Pancreas (tissue), 10 donors: ENCODE measurements around the gene DMC1. TPM values are rescaled to one million over a fixed set of nuclear protein-coding genes. Genes with fewer than 3 reads are reported as not detected.
"Not testable (repeated sequence)": the region's sequence is repeated elsewhere in the genome, so short reads cannot be mapped to it uniquely, and the experiment has no call there.

Source experiments
- ATAC-seq, 4 donors: fragments of 200-7000 bp; cut with Tn5 transposase; one replicate each; pipeline versions ENCODE4 v1.8.0 to v1.9.1; 2020; ENCODE audit warnings: mild to moderate bottlenecking in 4 of 4, moderate library complexity in 4 of 4
- DNase-seq, 6 donors: peaks; one replicate each; pipeline ENCODE4 v3.0.0-alpha.2; 2020
- FAIRE-seq: peaks from 2 replicates; lab custom pipeline; 2012; peaks lifted over from hg19 to GRCh38; lab: Jason Lieb, UNC
- H3K27ac ChIP-seq, 4 donors: fragments of 200-600 bp; sonication (generic); 1 replicate in 3 of 4; 2 replicates in 1 of 4; pipeline versions ENCODE4 v1.5.0 to v1.8.0; 2020
- H3K27me3 ChIP-seq, 4 donors: fragments of 200-600 bp; one replicate each; pipeline ENCODE4 v1.8.0; 2021
- H3K36me3 ChIP-seq, 3 donors: fragments of 200-600 bp; sonication (generic) in 1 of 3; one replicate each; pipeline versions ENCODE4 v1.5.0 to v1.8.0; 2020 to 2021
- H3K4me1 ChIP-seq, 3 donors: fragments of 200-600 bp; one replicate each; pipeline ENCODE4 v1.8.0; 2021
- H3K4me3 ChIP-seq, 4 donors: fragments of 200-600 bp; sonication (generic) in 2 of 4; one replicate each; pipeline versions ENCODE4 v1.5.0 to v1.8.0; 2020 to 2021
- H3K9me3 ChIP-seq, 4 donors: fragments of 200-600 bp; one replicate each; pipeline ENCODE4 v1.8.0; 2021
- CTCF ChIP-seq, 4 donors: fragments of 200-600 bp; sonication (generic) in 3 of 4; IDR thresholded peaks; one replicate each; pipeline versions ENCODE4 v1.5.0 to v1.8.0; 2021; ENCODE audit warnings: antibody characterized with exemption in 4 of 4
- WGBS, 2 donors: extraction: QIAGEN DNeasy Blood & Tissue Kit; methylation state at CpG; one replicate each; pipeline ENCODE4 v1.1.7; 2013; 5-methylcytosine and 5-hydroxymethylcytosine counted together
- intact Hi-C, 3 donors: fragments of 100-400 bp; cut with DNase I; formaldehyde crosslinking; loops; one replicate each; pipeline versions ENCODE4 v1.11.1 to v1.14.2; 2022
- polyA plus RNA-seq, 2 donors: library from polyadenylated mRNA; stranded (reverse); fragments of 200-250 nt; gene quantifications; one replicate each; pipeline ENCODE4 v1.2.3, GENCODE V29; 2013
- total RNA-seq, 6 donors: library from RNA; stranded (reverse); fragmentation: NEBNext Ultra II Directional in 4 of 6; extraction: Animal tissue kit (Norgen Biotek cat#: 25700) in 4 of 6; gene quantifications; one replicate each; pipeline versions ENCODE4 v1.2.1 to v1.2.4, GENCODE V29; 2021 to 2023
- donor health status: healthy with polysubstance abuse.
- donor health status: DM: no; HTN: no; CAD: no; lungs with moderate emphysema.
- donor health status: DM: no; HTN: no; CAD: no.
- donor health status: control.
- donor health status: control.
- donor health status: Bipolar disorder and iron deficiency.
- donor health status: DM: yes; HTN: yes; CAD: no.
- donor health status: DM: no; HTN: no; CAD: no.
- donor health status: DM: no; HTN: no; CAD: no.
- donor health status: DM: yes; HTN: yes; CAD: no.

DMC1 gene
- total and polyA plus RNA-seq, 8 donors = 0.14 to 0.28 (median 0.22) TPM; not detected in 4

GRCh38 chr22:38608992-38609750 lies 39.2 kb upstream of the DMC1 start:
- DNase-seq (peak in 1 of 6 donors; percentile 5), ATAC-seq (no peak), FAIRE-seq (no peak)
- Histone ChIP-seq H3K36me3 (no peaks in the 10 kb centered on the region), H3K27me3 (no peaks in the 10 kb centered on the region), H3K4me3 (no peak overlapping the region), H3K9me3 (no peaks in the 10 kb centered on the region), H3K27ac (no peak overlapping the region), H3K4me1 (no peaks in the 10 kb centered on the region)
- WGBS, 2 donors = 88 to 91% methylated on average over 13 of the region's 13 CpGs
- intact Hi-C loops = no loop called here
- no peak for TF ChIP-seq CTCF (IDR thresholded peaks at IDR 0.05)

- FAIRE-seq (no peak), ATAC-seq (no peak), DNase-seq (peak in 1 of 6 donors; percentile 2)
- intact Hi-C loops = no loop called here
- no peaks in the 10 kb centered on the region for H3K36me3 ChIP-seq
- H3K27ac ChIP-seq = no peak overlapping the region
- WGBS, 2 donors = 67 to 77% methylated on average over 3 of the region's 3 CpGs
- H3K4me3 ChIP-seq = no peak overlapping the region
- no peaks in the 10 kb centered on the region for H3K9me3 ChIP-seq
- no peaks in the 10 kb centered on the region for H3K4me1 ChIP-seq
- no peak for TF ChIP-seq CTCF (IDR thresholded peaks at IDR 0.05)
- H3K27me3 ChIP-seq = no peaks in the 10 kb centered on the region
Measured at GRCh38 chr22:38607680-38608079, 37.7 kb upstream of the DMC1 start.

GRCh38 chr22:38602166-38602565 lies 32.2 kb upstream of the DMC1 start:
- 80 to 84% methylated on average over 1 of the region's 1 CpG for WGBS, 2 donors
- ATAC-seq (no peak), DNase-seq (no peak), FAIRE-seq (no peak)
- intact Hi-C loops = no loop called here
- Histone ChIP-seq H3K27ac (no peak overlapping the region), H3K4me3 (no peak overlapping the region), H3K36me3 (no peaks in the 10 kb centered on the region), H3K4me1 (no peaks in the 10 kb centered on the region), H3K9me3 (no peaks in the 10 kb centered on the region), H3K27me3 (no peaks in the 10 kb centered on the region)
- no peak for TF ChIP-seq CTCF (IDR thresholded peaks at IDR 0.05)

- H3K9me3 ChIP-seq = no peaks in the 10 kb centered on the region
- no peak for FAIRE-seq
- ATAC-seq = no peak
- H3K4me3 ChIP-seq = no peak overlapping the region
- no peak overlapping the region for H3K27ac ChIP-seq
- no peaks in the 10 kb centered on the region for H3K36me3 ChIP-seq
- DNase-seq = no peak
- no peaks in the 10 kb centered on the region for H3K27me3 ChIP-seq
- TF ChIP-seq CTCF (IDR thresholded peaks at IDR 0.05) = no peak
- intact Hi-C loops = no loop called here
- 78 to 89% methylated on average over 1 to 2 of the region's 2 CpGs for WGBS, 2 donors
- H3K4me1 ChIP-seq = no peaks in the 10 kb centered on the region
Measured at GRCh38 chr22:38601221-38601764, 31.3 kb upstream of the DMC1 start.

GRCh38 chr22:38599466-38599865 lies 29.5 kb upstream of the DMC1 start:
- no peak for TF ChIP-seq CTCF (IDR thresholded peaks at IDR 0.05)
- ATAC-seq (no peak), FAIRE-seq (no peak), DNase-seq (no peak)
- Histone ChIP-seq H3K9me3 (no peaks in the 10 kb centered on the region), H3K4me1 (no peaks in the 10 kb centered on the region), H3K4me3 (no peak overlapping the region), H3K27me3 (no peaks in the 10 kb centered on the region), H3K27ac (no peak overlapping the region), H3K36me3 (no peaks in the 10 kb centered on the region)
- intact Hi-C loops = no loop called here
- 93% methylated on average over 10 of the region's 10 CpGs for WGBS, 2 donors

- intact Hi-C loops = loop anchor here in 1 of 3 donors (10.0 kb wide), 1 partner anchor 528 kb away; the partner anchor contains the start of gene PICK1
- not testable (repeated sequence) for H3K27me3 ChIP-seq, H3K9me3 ChIP-seq, H3K4me1 ChIP-seq, FAIRE-seq, H3K36me3 ChIP-seq, DNase-seq, H3K27ac ChIP-seq, H3K4me3 ChIP-seq, ATAC-seq
- WGBS, 2 donors = 69 to 73% methylated on average over 3 of the region's 3 CpGs
Measured at GRCh38 chr22:38582923-38583322, 12.9 kb upstream of the DMC1 start.
